ENCODE data around the gene NANS. TPM values are rescaled to one million over a fixed set of nuclear protein-coding genes. Genes with fewer than 3 reads are reported as not detected.
"Not testable (repeated sequence)": the region's sequence is repeated elsewhere in the genome, so short reads cannot be mapped to it uniquely, and the experiment has no call there.

NANS gene
- total RNA-seq, 4 donors from 2014 or later = 46.2 to 72.0 (median 58.4) TPM

DNA sequence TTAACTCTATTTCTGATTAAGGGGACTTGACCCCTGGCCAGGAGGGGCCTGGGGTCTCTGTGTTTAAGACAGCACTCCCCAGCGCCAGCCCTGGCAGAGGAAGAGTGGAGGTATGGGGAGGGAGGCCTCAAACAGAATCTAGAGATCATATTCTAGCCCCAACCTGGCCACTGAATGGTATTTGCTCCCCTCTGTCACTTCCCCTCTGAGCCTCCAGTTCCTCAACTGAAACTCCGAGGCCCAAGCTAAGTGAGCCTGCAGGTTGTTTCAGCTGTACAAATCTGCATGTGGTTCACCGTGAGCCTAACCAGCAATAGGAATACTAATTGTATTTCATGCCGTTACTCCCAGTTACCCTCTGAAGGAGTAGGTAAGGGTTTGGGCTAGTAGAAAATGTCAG lies 37.4 kb upstream of the NANS start:
- no peaks in the 10 kb centered on the region for H3K4me1 ChIP-seq
- 85 to 94% methylated on average over 3 to 4 of the region's 4 CpGs for WGBS, 2 donors
- H3K36me3 ChIP-seq = peaks cover 4 to 82% (median 8%) of the 10 kb centered on the region in 3 donors
- H3K9me3 ChIP-seq = no peaks in the 10 kb centered on the region
- intact Hi-C loops (cut with DNase I) = no loop called here
- H3K27ac ChIP-seq = no peak overlapping the region
- no peak overlapping the region for H3K4me3 ChIP-seq
- TF ChIP-seq, protein P1, sequence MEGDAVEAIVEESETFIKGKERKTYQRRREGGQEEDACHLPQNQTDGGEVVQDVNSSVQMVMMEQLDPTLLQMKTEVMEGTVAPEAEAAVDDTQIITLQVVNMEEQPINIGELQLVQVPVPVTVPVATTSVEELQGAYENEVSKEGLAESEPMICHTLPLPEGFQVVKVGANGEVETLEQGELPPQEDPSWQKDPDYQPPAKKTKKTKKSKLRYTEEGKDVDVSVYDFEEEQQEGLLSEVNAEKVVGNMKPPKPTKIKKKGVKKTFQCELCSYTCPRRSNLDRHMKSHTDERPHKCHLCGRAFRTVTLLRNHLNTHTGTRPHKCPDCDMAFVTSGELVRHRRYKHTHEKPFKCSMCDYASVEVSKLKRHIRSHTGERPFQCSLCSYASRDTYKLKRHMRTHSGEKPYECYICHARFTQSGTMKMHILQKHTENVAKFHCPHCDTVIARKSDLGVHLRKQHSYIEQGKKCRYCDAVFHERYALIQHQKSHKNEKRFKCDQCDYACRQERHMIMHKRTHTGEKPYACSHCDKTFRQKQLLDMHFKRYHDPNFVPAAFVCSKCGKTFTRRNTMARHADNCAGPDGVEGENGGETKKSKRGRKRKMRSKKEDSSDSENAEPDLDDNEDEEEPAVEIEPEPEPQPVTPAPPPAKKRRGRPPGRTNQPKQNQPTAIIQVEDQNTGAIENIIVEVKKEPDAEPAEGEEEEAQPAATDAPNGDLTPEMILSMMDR (IDR thresholded peaks at IDR 0.05) = no peak
- TF ChIP-seq POLR2A (IDR thresholded peaks at IDR 0.05) = no peak
- no peaks in the 10 kb centered on the region for H3K27me3 ChIP-seq
- DNase-seq = no peak

DNA sequence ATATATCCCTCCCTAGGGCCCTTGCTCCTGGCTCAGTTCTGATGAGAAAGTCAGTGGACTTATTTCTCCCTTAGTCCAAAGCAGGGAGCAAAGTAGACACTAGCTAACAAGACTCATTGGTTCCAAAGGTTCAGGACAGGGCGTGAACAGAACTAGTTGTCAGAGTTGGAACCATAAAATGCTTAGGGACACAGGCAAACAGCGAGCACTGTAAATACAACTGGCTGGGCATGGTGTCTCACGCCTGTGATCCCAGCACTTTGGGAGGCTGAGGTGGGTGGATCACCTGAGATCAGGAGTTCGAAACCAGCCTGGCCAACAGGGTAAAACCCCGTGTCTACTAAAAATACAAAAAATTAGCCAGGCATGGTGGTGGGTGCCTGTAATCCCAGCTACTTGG lies 36.7 kb upstream of the NANS start:
- 86 to 88% methylated on average over 3 to 5 of the region's 5 CpGs for WGBS, 2 donors
- peaks cover under 1 to 74% (median 5%) of the 10 kb centered on the region in 3 donors for H3K36me3 ChIP-seq

DNA sequence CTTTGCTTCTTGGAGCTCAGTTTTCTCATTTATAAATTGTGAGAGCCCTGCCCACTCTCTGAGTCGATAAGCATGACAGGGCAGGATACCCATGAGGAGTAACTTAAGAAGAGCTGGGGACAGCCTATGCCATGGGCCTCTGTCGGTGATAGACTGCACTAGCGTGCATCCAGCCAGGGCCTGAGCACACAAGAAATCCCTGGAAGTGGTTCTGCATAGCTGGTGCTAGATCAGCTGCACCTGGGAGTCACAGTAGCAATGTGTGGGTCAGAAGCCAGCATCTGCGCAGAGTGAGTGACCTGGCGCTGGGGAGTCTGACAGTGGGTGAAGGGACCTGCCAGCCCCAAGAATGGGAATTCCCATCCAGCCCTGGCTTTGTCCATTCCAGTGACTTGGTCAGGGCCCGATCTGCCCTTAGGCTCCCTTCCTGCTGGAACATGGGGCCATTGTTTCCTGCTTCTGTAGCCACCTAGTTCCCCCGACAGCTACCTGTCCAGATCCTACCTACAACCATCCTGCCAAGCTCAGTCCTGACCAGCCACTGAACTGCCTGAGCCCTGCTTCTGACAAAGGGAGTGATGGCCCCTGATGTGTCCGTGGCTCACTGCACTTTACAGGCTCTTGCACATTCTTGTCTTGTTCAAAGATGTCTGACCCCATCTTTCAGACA lies 35.9 kb upstream of the NANS start:
- Histone ChIP-seq H3K27ac (no peak overlapping the region), H3K4me3 (no peak overlapping the region), H3K36me3 (peaks cover 0 to 67% (median 5%) of the 10 kb centered on the region in 3 donors), H3K4me1 (no peaks in the 10 kb centered on the region), H3K9me3 (no peaks in the 10 kb centered on the region), H3K27me3 (no peaks in the 10 kb centered on the region)
- no peak for DNase-seq
- no peak for TF ChIP-seq POLR2A (IDR thresholded peaks at IDR 0.05)
- TF ChIP-seq, protein P1 (IDR thresholded peaks at IDR 0.05) = no peak
- intact Hi-C loops (cut with DNase I) = no loop called here
- 91 to 93% methylated on average over 6 of the region's 8 CpGs for WGBS, 2 donors

More for the DNA sequence above, 36.7 kb upstream of the NANS start:
- H3K27me3 ChIP-seq; intact Hi-C loops (cut with DNase I); H3K9me3 ChIP-seq; H3K4me3 ChIP-seq; H3K4me1 ChIP-seq; H3K27ac ChIP-seq; DNase-seq: not testable (repeated sequence)

DNA sequence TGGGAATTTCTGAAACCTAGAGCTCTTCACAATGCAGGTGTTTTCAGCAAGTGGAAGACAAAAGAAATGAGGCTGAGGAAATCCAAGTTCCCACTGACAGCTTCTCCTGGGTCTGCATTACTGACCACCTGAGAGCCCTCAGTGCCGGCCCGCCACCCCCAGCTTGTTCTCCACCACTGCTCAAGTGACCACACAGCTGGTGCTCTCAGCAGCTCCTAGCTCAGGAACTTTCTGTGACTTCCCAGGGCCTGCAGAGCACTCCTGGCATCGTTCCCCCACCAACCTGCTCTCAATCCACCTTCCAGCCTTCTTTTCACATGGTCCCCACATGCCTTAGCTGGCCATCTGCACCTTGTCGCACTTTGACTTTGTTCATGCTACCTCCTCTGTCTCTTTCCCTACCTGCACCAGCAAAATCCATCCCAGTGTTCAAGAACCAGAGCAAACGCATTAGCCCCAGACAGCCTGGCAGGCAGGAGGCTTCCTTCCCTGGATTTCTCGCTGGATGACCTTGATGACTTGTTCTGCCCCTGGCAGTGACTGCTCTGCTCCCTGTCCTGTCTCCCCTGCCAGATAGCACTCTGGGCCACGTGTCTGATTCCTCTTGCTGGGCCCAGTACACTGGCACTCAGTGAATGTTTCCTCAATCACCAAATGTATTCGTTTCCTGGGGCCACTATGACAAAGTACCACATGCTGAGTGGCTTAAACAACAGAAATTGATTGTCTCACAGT lies 35.1 kb upstream of the NANS start:
- DNase-seq = no peak
- Histone ChIP-seq H3K4me3 (no peak overlapping the region), H3K36me3 (peaks cover 0 to 58% (median 5%) of the 10 kb centered on the region in 3 donors), H3K4me1 (no peaks in the 10 kb centered on the region), H3K27ac (no peak overlapping the region), H3K27me3 (no peaks in the 10 kb centered on the region), H3K9me3 (no peaks in the 10 kb centered on the region)
- no peak for TF ChIP-seq POLR2A (IDR thresholded peaks at IDR 0.05)
- TF ChIP-seq, protein P1 (IDR thresholded peaks at IDR 0.05) = no peak
- 68 to 81% methylated on average over 7 to 8 of the region's 8 CpGs for WGBS, 2 donors
- intact Hi-C loops (cut with DNase I) = no loop called here

DNA sequence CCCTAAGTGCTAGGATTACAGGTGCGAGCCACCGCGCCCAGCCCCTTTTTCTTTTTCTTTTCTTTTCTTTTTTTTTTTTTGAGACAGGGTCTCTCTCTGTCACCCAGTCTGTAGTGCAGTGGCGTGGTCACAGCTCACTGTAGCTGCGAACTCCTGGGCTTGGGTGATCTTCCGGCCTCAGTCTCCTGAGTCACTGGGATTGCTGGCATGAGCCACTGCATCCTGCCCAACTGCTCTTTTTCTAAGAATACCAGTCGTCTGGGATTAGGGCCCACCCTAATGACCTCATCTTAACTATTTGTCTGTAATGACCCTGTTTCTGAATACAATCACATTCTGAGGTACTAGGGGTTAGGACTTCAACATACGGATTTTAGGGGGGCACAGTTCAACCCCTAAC lies 34.1 kb upstream of the NANS start:
- no peak overlapping the region for H3K27ac ChIP-seq
- H3K9me3 ChIP-seq = no peaks in the 10 kb centered on the region
- no peak overlapping the region for H3K4me3 ChIP-seq
- 79% methylated on average over 8 of the region's 8 CpGs for WGBS, 2 donors
- DNase-seq = no peak
- TF ChIP-seq, protein P1 (IDR thresholded peaks at IDR 0.05) = no peak
- no peak for TF ChIP-seq POLR2A (IDR thresholded peaks at IDR 0.05)
- intact Hi-C loops (cut with DNase I) = no loop called here
- H3K4me1 ChIP-seq = no peaks in the 10 kb centered on the region
- peaks cover 0 to 49% (median 5%) of the 10 kb centered on the region in 3 donors for H3K36me3 ChIP-seq
- no peaks in the 10 kb centered on the region for H3K27me3 ChIP-seq

Measured in esophagus squamous epithelium (tissue), 5 donors.